HepG2 (cell line): ENCODE results near the gene HCFC1. TPM values are rescaled to one million over a fixed set of nuclear protein-coding genes. Genes with fewer than 3 reads are reported as not detected.
A peak's percentile ranks its signal among the peaks of the same experiment; 100 is the strongest.

ENCODE experiments used
- ATAC-seq: fragments of 200-7000 bp; cut with Tn5 transposase; 3 replicates; pipeline ENCODE4 v1.9.1; 2020; ENCODE audit warnings: mild to moderate bottlenecking, moderate library complexity
- BruUV-seq: library from RNA; stranded (reverse); fragments of 400-500 nt; replicated peaks from 2 replicates; lab custom pipeline; 2021; lab: Mats Ljungman, UMichigan
- CTCF ChIA-PET: fragments of 300-600 bp; formaldehyde crosslinking; extraction: SDS; loops from one replicate; lab custom pipeline; 2021; ENCODE audit warnings: low total read pairs, inconsistent platforms, low intra/inter-chr PET ratio; lab: Yijun Ruan, JAX
- POLR2A ChIA-PET: fragments of 350-600 bp; sonication (Branson Sonifier 250); formaldehyde crosslinking; loops from one replicate; lab custom pipeline; 2020; ENCODE audit warnings: antibody characterized with exemption, inconsistent platforms; lab: Yijun Ruan, JAX
- DNase-seq: peaks from one replicate; pipeline ENCODE4 v3.0.0-alpha.2; 2015; ENCODE audit warnings: low spot score
- FAIRE-seq: peaks from 3 replicates; lab custom pipeline; 2011; peaks lifted over from hg19 to GRCh38; lab: Jason Lieb, UNC
- H2AFZ ChIP-seq: one replicate; pipeline ENCODE4 v1.6.1; 2011; ENCODE audit warnings: low read length, inconsistent platforms
- H3K27ac ChIP-seq: fragments of 300-600 bp; 3 replicates; pipeline ENCODE4 v1.8.0; 2011; ENCODE audit warnings: mixed run types, mild to moderate bottlenecking, mixed read lengths, low read length, inconsistent platforms; ENCODE audit not compliant: insufficient read depth; ENCODE audit errors: extremely low read length
- H3K27me3 ChIP-seq, 2 experiments: fragments of 200-600 bp in 1 of 2; 2 replicates in 1 of 2; 3 replicates in 1 of 2; pipeline versions ENCODE4 v1.6.0 to v1.8.0; 2011; ENCODE audit warnings: low read length in 2 of 2, mild to moderate bottlenecking in 2 of 2, moderate library complexity in 2 of 2, inconsistent platforms in 1 of 2; ENCODE audit not compliant: insufficient read depth in 2 of 2, control insufficient read depth in 1 of 2
- H3K36me3 ChIP-seq, 2 experiments: fragments of 200-600 bp in 1 of 2; replicated peaks in 1 of 2; 2 replicates in 1 of 2; 3 replicates in 1 of 2; pipeline versions ENCODE4 v1.5.1 to v1.8.0; 2011; ENCODE audit warnings: low read length in 2 of 2, inconsistent platforms in 1 of 2; ENCODE audit not compliant: insufficient read depth in 2 of 2, control insufficient read depth in 1 of 2
- H3K4me1 ChIP-seq: 2 replicates; pipeline ENCODE4 v1.5.1; 2012; ENCODE audit warnings: low read length, inconsistent platforms; ENCODE audit not compliant: insufficient read depth
- H3K4me2 ChIP-seq: 2 replicates; pipeline ENCODE4 v1.6.0; 2011; ENCODE audit warnings: low read depth, low read length, inconsistent platforms
- H3K4me3 ChIP-seq, 3 experiments: fragments of 200-600 bp in 1 of 3; sonication (generic), shearing (Covaris generic) in 1 of 3; replicated peaks in 1 of 3; 2 replicates each; pipeline ENCODE4 v1.5.1; 2011 to 2016; ENCODE audit warnings: low read length in 3 of 3, inconsistent platforms in 2 of 3, low read depth in 2 of 3, mild to moderate bottlenecking in 2 of 3, control low read depth in 1 of 3, mixed read lengths in 1 of 3; ENCODE audit not compliant: insufficient read depth in 1 of 3
- H3K79me2 ChIP-seq: one replicate; pipeline ENCODE4 v1.6.1; 2011; ENCODE audit warnings: low read length, inconsistent platforms; ENCODE audit not compliant: insufficient read depth
- H3K9ac ChIP-seq: 2 replicates; pipeline ENCODE4 v1.6.0; 2011; ENCODE audit warnings: mild to moderate bottlenecking, low read depth, low read length, inconsistent platforms; ENCODE audit not compliant: insufficient read depth
- H3K9me3 ChIP-seq: 2 replicates; pipeline ENCODE4 v1.5.1; 2012; ENCODE audit warnings: mild to moderate bottlenecking, low read length
- H4K20me1 ChIP-seq: 2 replicates; pipeline ENCODE4 v1.6.0; 2011; ENCODE audit warnings: inconsistent platforms, mild to moderate bottlenecking, low read length, moderate library complexity; ENCODE audit not compliant: insufficient read depth
- GATAD2A ChIP-seq: IDR thresholded peaks from 2 replicates; pipeline ENCODE4 v1.6.1; 2016
- NFIB ChIP-seq: sonication (generic); formaldehyde crosslinking; IDR thresholded peaks from 2 replicates; pipeline ENCODE4 v1.9.0; 2021; ENCODE audit warnings: missing genetic modification reagents, mild to moderate bottlenecking, borderline replicate concordance
- POLR2A ChIP-seq, 2 experiments: IDR thresholded peaks; 2 replicates each; pipeline ENCODE4 v1.6.1; 2011; ENCODE audit warnings: low read depth in 2 of 2, low read length in 2 of 2, mild to moderate bottlenecking in 1 of 2, moderate library complexity in 1 of 2; ENCODE audit not compliant: insufficient read depth in 1 of 2
- RBFOX2 ChIP-seq: fragments of 200-400 bp; formaldehyde crosslinking; IDR thresholded peaks from 2 replicates; pipeline ENCODE4 v1.6.1; 2017; ENCODE audit warnings: low read depth, mild to moderate bottlenecking, low read length
- RFX5 ChIP-seq: IDR thresholded peaks from 2 replicates; pipeline ENCODE4 v1.6.1; 2011; ENCODE audit warnings: low read depth, low read length, improper control_type of control experiment
- ZMAT5 ChIP-seq: sonication (generic); formaldehyde crosslinking; IDR thresholded peaks from 2 replicates; pipeline ENCODE4 v1.5.0; 2020; ENCODE audit warnings: mild to moderate bottlenecking, low read depth, missing genetic modification reagents, borderline replicate concordance
- ZNF136 ChIP-seq: sonication (generic); formaldehyde crosslinking; IDR thresholded peaks from 2 replicates; pipeline ENCODE4 v1.8.1; 2022; ENCODE audit warnings: low read depth, mild to moderate bottlenecking, moderate library complexity, missing genetic modification reagents
- ZNF530 ChIP-seq: sonication (generic); formaldehyde crosslinking; IDR thresholded peaks from 2 replicates; pipeline ENCODE4 v1.5.0; 2020; ENCODE audit warnings: low read depth, mild to moderate bottlenecking, missing genetic modification reagents
- ZNF547 ChIP-seq: sonication (generic); formaldehyde crosslinking; IDR thresholded peaks from 2 replicates; pipeline ENCODE4 v1.5.1; 2020; ENCODE audit warnings: mild to moderate bottlenecking, missing genetic modification reagents
- ZNF652 ChIP-seq: IDR thresholded peaks from 2 replicates; pipeline ENCODE4 v1.6.1; 2016; ENCODE audit warnings: low read depth, borderline replicate concordance
- ZNF709 ChIP-seq: sonication (generic); formaldehyde crosslinking; IDR thresholded peaks from 2 replicates; pipeline ENCODE4 v1.5.0; 2020; ENCODE audit warnings: mild to moderate bottlenecking, missing genetic modification reagents
- WGBS: methylation state at CpG from one replicate; pipeline ENCODE4 v1.1.6; 2017; ENCODE audit warnings: low lambda C conversion rate; 5-methylcytosine and 5-hydroxymethylcytosine counted together
- in situ Hi-C: cut with HindIII; loops from 2 replicates; pipeline ENCODE4 v1.10.0; 2017; ENCODE audit warnings: low pct_unique_long_range_greater_than_20kb; ENCODE audit not compliant: extremely low pct_ligation_motif_present
- intact Hi-C: fragments of 100-400 bp; cut with micrococcal nuclease; formaldehyde crosslinking; loops from one replicate; pipeline ENCODE4 v1.10.0; 2022; ENCODE audit not compliant: unreplicated experiment
- polyA plus RNA-seq, 8 experiments: library from polyadenylated mRNA; depleted of rRNA in 3 of 8; stranded (reverse) in 7 of 8; unstranded in 1 of 8; fragments of >200 nt; fragmentation: Illumina TruSeq in 4 of 8; extraction: Trizol in 4 of 8; gene quantifications; 2 replicates each; pipeline versions ENCODE4 v1.2.1 to v1.2.3, GENCODE V29; 2011 to 2016; ENCODE audit warnings: low read depth in 4 of 8, missing spikeins in 1 of 8, mixed read lengths in 1 of 8; ENCODE audit not compliant: insufficient read depth in 1 of 8
- total RNA-seq, 5 experiments: library from RNA; depleted of rRNA; stranded (reverse); fragments of >200 nt; fragmentation: Illumina TruSeq; extraction: Trizol; gene quantifications; 2 replicates each; pipeline ENCODE4 v1.2.3, GENCODE V29; 2016; ENCODE audit warnings: low read depth in 1 of 5

Gene HCFC1
- total and polyA plus RNA-seq, 2 of the 13 experiments (the other 11 are each of a cell fraction or from before 2014, with no cell fraction given), result 5.8 to 17.8 TPM

GRCh38 chrX:153925739-153926551, 45.7 kb downstream of the HCFC1 start, which contains the start of gene ARHGAP4:
Gene ARHGAP4, minus strand, starts transcription at chrX:153926264. Its CDS starts 62 bp downstream, at chrX:153926202.
- intact Hi-C loops, result loop anchor here (2.0 kb wide), 1 partner anchor 21 kb away; no protein-coding TSS in a partner anchor
- H3K9me3 ChIP-seq, result no peaks in the 10 kb centered on the region
- H3K36me3 ChIP-seq, result peaks cover 1 to 3% of the 10 kb centered on the region in 2 experiments; a peak in 1 of 5 replicates
- WGBS, result 89% methylated on average over 3 of the region's 59 CpGs
- H3K4me1 ChIP-seq, result peaks cover 69% of the 10 kb centered on the region
- in situ Hi-C loops, result no loop called here
- H4K20me1 ChIP-seq, result no peaks in the 10 kb centered on the region
- peak within 1 kb of the TSS; percentile 89 for H3K9ac ChIP-seq
- peak within 1 kb of the TSS; percentile 76 for H3K4me2 ChIP-seq
- 0 out of 2 replicates have a peak, but pooled peaks have one; percentile 24 for TF ChIP-seq RBFOX2
- no peak for TF ChIP-seq GATAD2A (CRISPR knock-in tag)
- peak in 1 of 2 experiments; percentile 21; a peak in 1 of 4 replicates for TF ChIP-seq POLR2A (IDR thresholded peaks at IDR 0.05; ENCODE audit: insufficient read depth in 1 of 2, low read depth in 2 of 2, low read length in 2 of 2)
- no peak for TF ChIP-seq NFIB (CRISPR knock-in tag)
- TF ChIP-seq, all 625 proteins: peak for 2
- H3K4me3 ChIP-seq, result peak within 1 kb of the TSS; percentile 30 to 79 (median 76); a peak in 5 of 6 replicates
- no peaks in the 10 kb centered on the region for H3K79me2 ChIP-seq
- ChIA-PET POLR2A (interaction anchor here (0.7 to 4.2 kb wide), 9 partner anchors 10 to 299 kb away, joined by 3 to 82 read pairs (median 6); partner anchors contain the start of genes HCFC1, IDH3G, NAA10 and RENBP), CTCF (interaction anchor here (4.4 kb wide), 1 partner anchor 21 kb away, joined by 29 read pairs; no protein-coding TSS in a partner anchor)
- no TSS peak for BruUV-seq
- no peaks in the 10 kb centered on the region; a peak in 1 of 5 replicates for H3K27me3 ChIP-seq
- FAIRE-seq (no peak), ATAC-seq (no peak), DNase-seq (no peak)
- H2AFZ ChIP-seq, result no peak within 1 kb of the TSS
- H3K27ac ChIP-seq, result peak within 1 kb of the TSS; percentile 89

GRCh38 chrX:153925387-153925738, 46.3 kb downstream of the HCFC1 start:
- no peak for FAIRE-seq
- CTCF ChIA-PET, result interaction anchor here (4.4 kb wide), 1 partner anchor 22 kb away, joined by 29 read pairs; no protein-coding TSS in a partner anchor
- ATAC-seq, result no peak
- POLR2A ChIA-PET, result interaction anchor here (1.1 to 3.7 kb wide), 3 partner anchors 10 to 198 kb away, joined by 3 to 20 read pairs (median 4); partner anchors contain the start of gene NAA10
- no peak overlapping the region for H3K27ac ChIP-seq
- in situ Hi-C loops, result no loop called here
- no peak overlapping the region for H3K4me2 ChIP-seq
- no peaks in the 10 kb centered on the region for H4K20me1 ChIP-seq
- no TSS peak for BruUV-seq
- H3K27me3 ChIP-seq, result no peaks in the 10 kb centered on the region; a peak in 1 of 5 replicates
- intact Hi-C loops, result loop anchor here (2.0 kb wide), 1 partner anchor 21 kb away; no protein-coding TSS in a partner anchor
- 86% methylated on average over 1 of the region's 4 CpGs for WGBS
- H3K9ac ChIP-seq, result no peak overlapping the region
- H3K9me3 ChIP-seq, result no peaks in the 10 kb centered on the region
- no peaks in the 10 kb centered on the region for H3K79me2 ChIP-seq
- H3K36me3 ChIP-seq, result peaks cover 0 to 1% of the 10 kb centered on the region in 2 experiments; a peak in 1 of 5 replicates
- no peak for DNase-seq
- H3K4me3 ChIP-seq, result no peak overlapping the region
- H2AFZ ChIP-seq, result no peak overlapping the region
- H3K4me1 ChIP-seq, result peaks cover 69% of the 10 kb centered on the region
- TF ChIP-seq ZNF136 (CRISPR knock-in tag) (no peak), ZNF547 (CRISPR knock-in tag) (no peak), ZNF709 (CRISPR knock-in tag) (no peak), ZNF530 (CRISPR knock-in tag) (no peak), ZNF652 (no peak), RFX5 (no peak), ZMAT5 (CRISPR knock-in tag) (no peak)
